ENCODE measurements around the gene TBR1.

TBR1 gene

DNA sequence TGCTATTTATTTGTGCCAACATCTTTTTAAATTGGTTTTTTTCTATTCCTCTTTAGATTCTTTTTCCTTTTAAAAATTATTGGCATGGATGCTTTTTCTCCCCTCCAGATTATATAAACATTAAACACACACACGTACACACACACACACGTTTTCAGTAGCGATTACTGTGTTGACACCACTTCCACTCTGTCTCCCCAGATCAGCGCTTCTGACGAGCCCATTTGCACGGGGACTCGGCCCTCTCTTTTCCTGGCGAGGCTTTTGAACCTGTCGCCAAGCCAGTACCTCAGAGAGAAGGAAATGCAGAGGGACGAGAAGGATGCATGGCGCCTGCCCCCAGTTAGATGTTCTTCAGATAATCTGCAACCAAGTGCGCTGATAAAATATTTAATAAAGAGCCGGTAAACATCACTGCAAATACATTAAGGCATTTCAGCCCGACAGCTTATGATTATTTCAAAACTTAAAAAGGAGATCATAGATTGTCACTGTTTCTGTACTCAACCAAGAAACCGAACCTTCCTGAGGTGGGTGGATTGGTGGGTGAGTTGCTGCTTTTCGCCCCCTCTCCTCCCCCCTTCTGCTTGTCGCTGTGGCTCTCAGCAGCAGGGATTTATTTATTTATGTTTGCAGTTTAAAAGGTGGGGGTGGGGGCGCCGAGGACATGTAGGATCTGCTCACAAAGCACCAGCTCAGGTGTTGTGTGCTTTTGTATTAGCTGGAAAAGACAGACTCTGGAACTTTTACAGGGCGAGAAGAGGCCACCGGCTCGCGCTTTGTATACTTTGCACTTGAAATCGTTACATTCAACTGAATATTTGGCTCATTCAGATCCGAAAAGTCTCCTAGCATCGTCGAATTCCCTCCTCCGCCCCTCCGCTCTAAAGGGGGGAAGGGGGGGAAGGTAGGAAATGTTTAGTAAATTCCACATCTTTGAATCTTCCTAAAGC lies 787 bp upstream of the TBR1 start:
- no peak for DNase-seq (ENCODE audit: low read depth)

DNA sequence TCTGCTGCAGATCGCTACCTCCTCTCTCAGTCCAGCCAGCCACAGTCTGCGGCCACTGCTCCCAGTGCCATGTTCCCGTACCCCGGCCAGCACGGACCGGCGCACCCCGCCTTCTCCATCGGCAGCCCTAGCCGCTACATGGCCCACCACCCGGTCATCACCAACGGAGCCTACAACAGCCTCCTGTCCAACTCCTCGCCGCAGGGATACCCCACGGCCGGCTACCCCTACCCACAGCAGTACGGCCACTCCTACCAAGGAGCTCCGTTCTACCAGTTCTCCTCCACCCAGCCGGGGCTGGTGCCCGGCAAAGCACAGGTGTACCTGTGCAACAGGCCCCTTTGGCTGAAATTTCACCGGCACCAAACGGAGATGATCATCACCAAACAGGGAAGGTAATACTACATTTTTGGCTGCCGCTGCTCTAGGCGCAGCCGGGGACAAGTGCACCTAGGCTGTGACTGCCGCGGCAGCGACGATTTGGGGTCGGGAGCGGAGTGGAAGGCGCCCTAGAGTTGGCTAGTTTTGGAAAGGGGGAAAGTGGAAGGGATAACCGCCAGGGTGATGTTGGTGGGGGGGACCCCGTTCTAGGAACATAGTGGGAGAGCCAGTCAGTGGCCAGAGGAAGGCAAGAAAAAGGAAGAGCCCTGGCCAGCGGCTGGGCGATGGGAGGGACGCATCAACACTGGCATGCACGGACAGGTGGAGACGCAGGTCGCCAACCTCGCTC lies 776 bp downstream of the TBR1 start:
- no peak for DNase-seq (ENCODE audit: low read depth)

DNA sequence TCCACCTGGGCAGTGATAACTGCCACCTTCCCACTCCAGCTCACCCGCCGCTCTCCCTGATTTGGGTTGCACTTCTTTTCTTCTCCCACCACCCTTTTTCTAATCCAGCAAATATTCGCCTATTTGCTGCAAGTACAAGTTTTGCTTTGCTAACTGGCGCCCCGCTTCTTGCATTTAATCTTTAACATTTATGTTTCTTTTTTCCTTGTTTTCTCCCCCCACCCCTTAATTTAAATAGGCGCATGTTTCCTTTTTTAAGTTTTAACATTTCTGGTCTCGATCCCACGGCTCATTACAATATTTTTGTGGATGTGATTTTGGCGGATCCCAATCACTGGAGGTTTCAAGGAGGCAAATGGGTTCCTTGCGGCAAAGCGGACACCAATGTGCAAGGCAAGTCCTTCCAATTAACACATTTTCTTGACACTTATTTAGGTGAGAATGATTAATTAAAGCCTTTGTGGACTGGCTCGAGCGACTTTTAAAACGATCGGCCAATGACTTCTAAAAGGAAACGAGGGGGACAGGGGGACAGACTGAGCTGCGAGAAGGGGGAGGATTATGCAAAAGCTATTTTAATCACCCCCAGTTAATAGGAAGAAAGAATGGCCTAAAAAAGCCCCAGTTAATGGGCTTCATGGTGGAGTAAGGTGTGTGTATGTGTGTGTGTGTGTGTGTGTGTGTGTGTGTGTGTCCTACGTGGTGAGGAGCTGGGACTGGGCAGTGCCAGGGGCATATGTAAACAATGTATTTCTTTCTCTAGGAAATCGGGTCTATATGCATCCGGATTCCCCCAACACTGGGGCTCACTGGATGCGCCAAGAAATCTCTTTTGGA lies 1.6 kb downstream of the TBR1 start:
- DNase-seq (ENCODE audit: low read depth): no peak

DNA sequence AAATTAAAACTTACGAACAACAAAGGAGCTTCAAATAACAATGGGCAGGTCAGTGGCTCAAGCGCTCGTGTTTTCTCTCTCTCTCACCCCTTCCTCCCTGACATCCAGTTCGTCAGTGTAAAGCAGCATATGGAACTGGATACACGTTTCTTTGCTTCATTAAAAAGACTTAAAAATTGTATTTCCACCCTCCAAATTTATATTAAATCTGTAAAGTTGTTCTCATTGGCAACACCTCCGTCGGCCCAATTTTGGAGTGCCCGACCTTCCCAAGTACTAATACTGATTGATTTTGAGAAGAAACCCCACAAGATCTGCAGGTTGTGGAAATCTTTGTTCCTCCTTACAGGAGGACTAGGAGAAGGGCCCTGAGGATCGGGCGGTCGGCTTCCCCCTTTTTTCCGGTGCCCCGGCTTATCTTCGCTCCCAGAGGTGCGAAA lies 2.2 kb downstream of the TBR1 start:
- DNase-seq (ENCODE audit: low read depth): no peak

DNA sequence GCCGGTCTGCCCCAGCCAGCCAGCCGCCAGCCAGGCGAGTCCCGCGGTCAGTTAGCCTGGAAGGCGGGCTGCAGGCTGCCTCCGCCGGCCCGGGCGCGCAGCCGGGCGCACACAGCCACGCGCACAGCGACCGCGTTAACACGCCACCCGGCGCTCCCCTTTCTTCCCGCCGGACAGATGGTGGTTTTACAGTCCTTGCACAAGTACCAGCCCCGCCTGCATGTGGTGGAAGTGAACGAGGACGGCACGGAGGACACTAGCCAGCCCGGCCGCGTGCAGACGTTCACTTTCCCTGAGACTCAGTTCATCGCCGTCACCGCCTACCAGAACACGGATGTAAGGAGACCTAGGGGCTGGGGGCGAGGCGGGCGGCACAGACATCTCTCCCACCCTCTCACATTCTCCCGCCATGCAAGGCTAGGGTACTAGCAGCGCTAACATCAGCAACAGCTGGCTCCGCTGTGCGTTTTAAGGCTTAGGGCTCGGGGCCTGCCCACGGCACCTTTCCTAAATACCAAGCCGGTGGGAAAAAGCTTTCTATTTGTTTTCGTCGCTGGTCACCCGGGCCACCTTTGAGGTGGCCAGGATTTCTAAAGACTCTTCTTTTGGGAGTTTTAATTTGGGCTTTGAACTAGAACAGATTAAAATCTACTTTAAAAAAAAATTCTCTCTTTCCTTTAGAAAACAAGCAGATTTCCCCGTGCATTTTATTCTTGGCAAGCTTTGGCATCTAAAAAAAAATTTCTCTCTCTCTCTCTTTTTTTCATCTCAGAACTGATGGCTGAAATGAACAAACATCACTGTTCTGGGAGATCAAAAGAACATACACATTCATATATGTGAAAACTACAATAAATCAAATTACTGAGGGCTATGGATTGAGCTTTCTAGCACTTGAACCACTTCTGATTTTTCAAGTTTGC lies 2.9 kb downstream of the TBR1 start:
- DNase-seq (ENCODE audit: low read depth): no peak

DNA sequence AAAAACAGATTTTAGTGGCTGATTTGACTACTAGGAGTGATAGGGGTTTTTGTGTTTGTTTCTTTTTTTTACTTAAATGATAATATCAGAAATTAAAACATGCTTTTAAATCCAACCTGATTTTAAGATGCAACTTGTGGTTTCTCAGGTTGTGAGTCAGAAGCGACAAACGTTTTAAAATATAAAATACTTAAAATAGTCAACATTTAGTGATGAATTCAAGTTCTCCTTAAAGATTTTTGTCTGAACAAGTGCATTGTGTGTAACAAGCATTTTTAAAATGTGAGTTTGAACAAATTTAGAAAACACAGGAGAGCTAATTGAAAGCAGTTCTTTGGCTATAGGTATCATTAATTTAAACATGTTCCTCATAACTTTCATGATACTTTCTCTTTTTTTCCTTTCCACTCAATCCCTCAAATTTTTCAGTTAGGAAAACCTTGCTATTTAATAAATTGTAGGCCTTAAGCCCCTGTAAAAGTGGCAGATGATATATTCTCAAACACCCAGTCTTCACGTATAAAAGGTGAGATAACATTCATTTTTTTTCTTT lies 3.6 kb downstream of the TBR1 start:
- DNase-seq (ENCODE audit: low read depth): no peak

DNA sequence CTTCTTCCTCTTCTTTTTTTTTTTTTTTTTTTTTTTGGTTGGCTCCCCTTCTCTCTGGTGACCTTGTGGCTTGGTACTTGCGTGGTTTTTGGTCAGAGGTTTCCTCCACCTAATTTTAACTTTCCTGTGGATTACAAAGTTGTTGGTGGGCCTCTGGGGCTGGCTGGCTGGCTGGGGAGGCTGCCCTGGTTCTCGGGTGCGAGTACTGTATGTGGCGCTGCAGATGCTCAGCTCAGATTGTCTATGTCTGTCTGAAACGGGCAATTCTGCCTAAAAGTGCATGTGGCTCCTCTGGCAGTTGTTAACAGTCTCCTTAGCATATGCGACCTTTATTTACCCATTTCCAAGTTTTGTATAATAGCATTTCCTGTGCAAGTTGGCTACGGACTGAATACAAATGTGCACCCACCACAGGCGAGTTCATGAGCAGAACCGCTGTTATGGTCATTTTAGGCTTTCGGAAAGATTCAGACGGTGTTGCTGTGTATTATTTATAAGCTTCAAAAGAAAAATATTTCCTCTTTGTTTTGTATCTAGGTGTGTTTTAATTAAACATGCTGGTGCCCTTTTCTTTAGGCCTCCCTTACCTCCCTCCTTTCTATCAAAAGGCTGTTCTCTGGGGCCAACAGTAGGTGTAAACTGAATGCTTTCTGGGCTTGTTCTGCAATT lies 4.4 kb downstream of the TBR1 start:
- DNase-seq (ENCODE audit: low read depth): no peak

DNA sequence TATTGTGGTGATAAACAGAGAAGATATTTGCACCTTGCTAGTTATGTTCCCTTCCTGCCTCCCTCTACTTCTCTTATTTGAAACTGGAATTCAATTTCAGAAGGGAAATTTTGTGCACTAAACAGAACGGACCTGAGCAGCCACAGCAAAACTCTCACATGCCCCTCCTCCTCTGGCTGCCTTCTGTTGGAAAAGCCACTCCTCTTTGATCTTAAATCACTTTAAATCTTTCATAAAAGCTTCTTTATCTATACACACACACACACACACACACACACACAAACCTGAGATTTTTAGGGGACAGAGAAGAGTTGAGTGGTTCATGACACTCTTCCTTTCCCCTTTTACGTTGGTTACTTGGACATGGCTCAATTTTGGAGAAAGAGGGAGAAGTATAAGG lies 5.6 kb downstream of the TBR1 start:
- no peak for DNase-seq (ENCODE audit: low read depth)

DNA sequence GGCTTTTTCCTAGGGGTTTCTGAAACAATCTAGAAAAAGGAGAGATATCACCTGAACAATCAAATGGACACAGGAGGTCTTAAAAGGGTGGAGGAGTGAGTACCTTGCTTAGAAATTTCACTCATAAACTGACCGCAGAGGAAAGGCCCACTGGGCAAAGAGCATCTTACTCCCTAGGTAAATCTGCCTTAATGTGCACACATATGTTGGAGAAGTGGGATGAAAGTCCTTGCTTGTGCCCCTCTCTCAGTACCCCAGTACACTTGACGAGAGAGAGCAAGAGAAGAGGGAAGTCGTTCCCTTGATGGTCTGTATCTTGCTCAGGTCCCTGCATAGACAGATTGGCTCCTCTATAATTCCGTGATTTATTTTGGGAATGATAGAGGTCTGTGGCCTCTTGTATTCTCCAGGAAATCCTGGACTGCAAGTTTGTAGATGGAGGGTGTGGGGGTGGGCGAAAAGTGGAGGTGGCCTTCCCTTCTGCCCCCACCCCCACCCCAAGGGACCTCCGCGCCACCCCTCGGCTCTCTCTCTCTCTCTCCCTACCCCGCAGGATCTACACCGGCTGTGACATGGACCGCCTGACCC lies 6.8 kb downstream of the TBR1 start:
- no peak for DNase-seq (ENCODE audit: low read depth)

DNA sequence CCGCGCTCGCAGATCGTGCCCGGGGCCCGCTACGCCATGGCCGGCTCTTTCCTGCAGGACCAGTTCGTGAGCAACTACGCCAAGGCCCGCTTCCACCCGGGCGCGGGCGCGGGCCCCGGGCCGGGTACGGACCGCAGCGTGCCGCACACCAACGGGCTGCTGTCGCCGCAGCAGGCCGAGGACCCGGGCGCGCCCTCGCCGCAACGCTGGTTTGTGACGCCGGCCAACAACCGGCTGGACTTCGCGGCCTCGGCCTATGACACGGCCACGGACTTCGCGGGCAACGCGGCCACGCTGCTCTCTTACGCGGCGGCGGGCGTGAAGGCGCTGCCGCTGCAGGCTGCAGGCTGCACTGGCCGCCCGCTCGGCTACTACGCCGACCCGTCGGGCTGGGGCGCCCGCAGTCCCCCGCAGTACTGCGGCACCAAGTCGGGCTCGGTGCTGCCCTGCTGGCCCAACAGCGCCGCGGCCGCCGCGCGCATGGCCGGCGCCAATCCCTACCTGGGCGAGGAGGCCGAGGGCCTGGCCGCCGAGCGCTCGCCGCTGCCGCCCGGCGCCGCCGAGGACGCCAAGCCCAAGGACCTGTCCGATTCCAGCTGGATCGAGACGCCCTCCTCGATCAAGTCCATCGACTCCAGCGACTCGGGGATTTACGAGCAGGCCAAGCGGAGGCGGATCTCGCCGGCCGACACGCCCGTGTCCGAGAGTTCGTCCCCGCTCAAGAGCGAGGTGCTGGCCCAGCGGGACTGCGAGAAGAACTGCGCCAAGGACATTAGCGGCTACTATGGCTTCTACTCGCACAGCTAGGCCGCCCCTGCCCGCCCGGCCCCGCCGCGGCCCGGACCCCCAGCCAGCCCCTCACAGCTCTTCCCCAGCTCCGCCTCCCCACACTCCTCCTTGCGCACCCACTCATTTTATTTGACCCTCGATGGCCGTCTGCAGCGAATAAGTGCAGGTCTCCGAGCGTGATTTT lies 7.6 kb downstream of the TBR1 start:
- DNase-seq (ENCODE audit: low read depth): no peak

DNA sequence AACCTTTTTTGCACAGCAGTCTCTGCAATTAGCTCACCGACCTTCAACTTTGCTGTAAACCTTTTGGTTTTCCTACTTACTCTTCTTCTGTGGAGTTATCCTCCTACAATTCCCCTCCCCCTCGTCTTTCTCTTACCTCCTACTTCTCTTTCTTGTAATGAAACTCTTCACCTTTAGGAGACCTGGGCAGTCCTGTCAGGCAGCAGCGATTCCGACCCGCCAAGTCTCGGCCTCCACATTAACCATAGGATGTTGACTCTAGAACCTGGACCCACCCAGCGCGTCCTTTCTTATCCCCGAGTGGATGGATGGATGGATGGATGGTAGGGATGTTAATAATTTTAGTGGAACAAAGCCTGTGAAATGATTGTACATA lies 8.3 kb downstream of the TBR1 start:
- no peak for DNase-seq (ENCODE audit: low read depth)

DNA sequence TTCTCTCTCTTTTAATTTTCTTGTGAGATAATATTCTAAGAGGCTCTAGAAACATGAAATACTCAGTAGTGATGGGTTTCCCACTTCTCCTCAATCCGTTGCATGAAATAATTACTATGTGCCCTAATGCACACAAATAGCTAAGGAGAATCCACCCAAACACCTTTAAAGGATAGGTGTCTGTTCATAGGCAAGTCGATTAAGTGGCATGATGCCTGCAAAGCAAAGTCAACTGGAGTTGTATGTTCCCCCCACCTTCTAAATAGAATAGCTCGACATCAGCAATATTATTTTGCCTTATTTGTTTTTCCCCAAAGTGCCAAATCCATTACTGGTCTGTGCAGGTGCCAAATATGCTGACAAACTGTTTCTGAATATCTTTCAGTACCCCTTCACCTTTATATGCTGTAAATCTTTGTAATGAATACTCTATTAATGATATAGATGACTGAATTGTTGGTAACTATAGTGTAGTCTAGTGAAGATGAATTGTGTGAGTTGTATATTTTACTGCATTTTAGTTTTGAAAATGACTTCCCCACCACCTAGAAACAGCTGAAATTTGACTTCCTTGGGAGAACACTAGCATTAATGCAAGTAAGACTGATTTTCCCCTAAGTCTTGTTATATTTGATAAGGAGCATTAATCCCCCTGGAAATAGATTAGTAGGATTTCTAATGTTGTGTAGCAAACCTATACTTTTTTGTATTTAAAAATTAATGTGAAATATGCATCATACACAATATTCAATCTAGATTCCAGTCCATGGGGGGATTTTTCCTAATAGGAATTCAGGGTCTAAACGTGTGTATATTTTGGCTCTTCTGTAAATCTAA lies 9.0 kb downstream of the TBR1 start:
- no peak for DNase-seq (ENCODE audit: low read depth)

DNA sequence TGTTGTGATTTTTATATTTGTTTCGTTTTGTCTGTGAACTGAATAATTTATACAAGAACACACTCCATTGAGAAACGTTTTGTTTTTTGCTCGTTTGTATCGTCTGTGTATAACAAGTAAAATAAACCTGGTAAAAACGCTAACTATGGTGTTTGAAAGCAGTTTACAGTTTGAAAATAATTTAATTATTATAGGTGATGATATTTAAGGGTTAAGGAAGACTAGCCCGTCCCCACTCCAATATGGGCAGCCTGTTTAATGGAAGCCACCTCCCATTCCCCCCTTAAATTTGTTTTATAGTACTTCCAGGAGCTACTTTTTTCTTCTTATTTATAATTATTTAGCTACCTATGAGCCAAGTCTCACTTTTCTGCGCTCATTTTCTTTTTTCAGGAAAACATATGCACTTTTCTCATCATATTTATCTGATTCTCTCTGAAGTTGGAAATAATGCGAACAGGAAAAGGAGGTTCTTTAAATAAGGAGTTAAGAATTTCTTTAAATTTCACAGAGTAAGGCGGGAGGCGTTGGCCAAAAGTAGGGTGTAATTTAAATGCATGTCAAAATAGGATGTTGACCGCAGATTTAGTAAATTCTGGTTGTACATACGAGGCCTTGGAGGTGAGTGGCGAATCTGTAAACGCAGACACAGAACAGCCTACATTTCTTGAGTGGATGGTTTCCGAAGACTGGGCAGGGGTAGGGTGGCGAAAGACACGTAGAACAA lies 9.8 kb downstream of the TBR1 start:
- DNase-seq (ENCODE audit: low read depth): no peak

DNA sequence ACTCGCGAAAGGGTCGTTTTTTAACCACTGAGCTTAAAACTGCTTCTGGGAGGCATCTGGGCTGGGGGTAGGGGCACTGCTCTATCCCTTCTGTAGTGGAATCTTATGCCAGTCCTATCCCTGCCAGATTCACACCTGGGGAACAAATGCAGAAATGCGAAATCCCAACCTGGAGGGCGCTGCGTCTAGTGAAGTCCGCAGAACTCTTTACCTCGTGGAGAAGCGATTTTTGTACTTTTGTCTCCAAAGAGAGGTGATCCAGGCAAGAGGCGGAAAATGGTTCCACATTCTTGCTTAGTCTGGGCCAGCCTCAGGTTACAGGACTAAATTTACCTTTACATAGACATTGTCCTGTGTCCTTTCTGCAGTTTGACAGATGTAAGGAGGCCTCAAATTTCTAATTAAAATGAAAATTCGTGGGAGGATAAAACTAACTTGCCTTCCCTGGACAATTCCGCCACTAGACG lies 10.4 kb downstream of the TBR1 start:
- DNase-seq (ENCODE audit: low read depth): no peak

DNA sequence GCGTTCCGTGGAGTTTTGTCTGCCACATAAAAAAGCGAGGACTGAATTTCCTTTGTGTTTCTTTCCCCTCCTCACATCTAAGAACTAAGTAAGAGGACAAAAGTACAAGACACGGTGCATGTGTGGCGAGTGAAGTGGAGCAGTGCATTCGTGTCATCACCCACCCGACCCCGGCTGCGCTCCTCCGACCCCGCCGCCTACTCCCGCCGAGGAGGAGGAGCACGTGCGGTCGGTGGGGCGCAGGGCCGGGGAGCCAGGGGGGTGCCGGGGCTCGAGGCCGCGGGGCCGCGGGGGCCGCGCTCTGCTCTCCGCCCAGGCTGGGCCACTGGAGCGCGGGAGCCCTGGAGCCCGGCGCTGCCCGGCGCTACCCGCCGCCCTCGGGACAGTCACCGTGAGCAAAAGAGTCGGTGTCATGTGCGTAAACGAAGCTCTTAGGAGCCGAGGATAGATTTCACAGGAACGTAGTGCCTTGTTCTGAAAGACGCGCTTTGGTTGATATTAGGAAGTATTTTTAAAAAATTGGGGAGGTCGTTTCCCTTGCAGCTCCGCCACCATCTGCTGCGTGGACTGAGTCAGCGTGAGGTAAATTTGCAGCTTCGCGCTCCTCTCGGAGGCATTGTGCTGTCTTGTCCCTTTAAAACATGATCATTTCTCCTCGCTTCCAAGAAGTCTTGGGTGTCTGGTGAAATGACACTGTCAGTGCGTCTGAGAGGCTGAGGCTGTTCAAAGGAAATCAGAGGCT lies 11.0 kb downstream of the TBR1 start:
- no peak for DNase-seq (ENCODE audit: low read depth)
